BE2C (cell line): ENCODE measurements around the gene GRIN2C.
"Not testable (repeated sequence)": the region's sequence is repeated elsewhere in the genome, so short reads cannot be mapped to it uniquely, and the experiment has no call there.

Source experiments
- DNase-seq: peaks from one replicate; pipeline ENCODE4 v3.0.0-alpha.2; 2020
- H3K27me3 ChIP-seq: fragments of 250-450 bp; sonication (Bioruptor Pico); 2 replicates; pipeline ENCODE4 v1.5.1; 2020; ENCODE audit warnings: mild to moderate bottlenecking
- H3K36me3 ChIP-seq: fragments of 250-450 bp; sonication (Bioruptor Pico); 2 replicates; pipeline ENCODE4 v1.5.1; 2020; ENCODE audit warnings: mild to moderate bottlenecking
- H3K4me1 ChIP-seq: fragments of 250-450 bp; sonication (Bioruptor Pico); 2 replicates; pipeline ENCODE4 v1.5.1; 2020
- H3K4me3 ChIP-seq: 2 replicates; pipeline ENCODE4 v1.5.1; 2011; ENCODE audit warnings: low read depth, low read length
- H3K9me3 ChIP-seq: fragments of 250-450 bp; sonication (Bioruptor Pico); 2 replicates; pipeline ENCODE4 v1.5.1; 2020
- CTCF ChIP-seq: IDR thresholded peaks from 2 replicates; pipeline ENCODE4 v1.5.1; 2012; ENCODE audit warnings: mild to moderate bottlenecking, low read depth, low read length

GRIN2C gene

GRCh38 chr17:74872313-74873036 is 12.8 kb upstream of the GRIN2C start, which contains the start of gene FDXR:
FDXR (minus strand) TSS chr17:74872994; CDS start chr17:74872944, 50 bp downstream.
- H3K27me3 ChIP-seq = no peaks in the 10 kb centered on the region
- no peak for DNase-seq
- H3K36me3 ChIP-seq = no peaks in the 10 kb centered on the region
- TF ChIP-seq CTCF = no peak
- peak within 1 kb of the TSS; percentile 75 for H3K4me3 ChIP-seq
- H3K4me1 ChIP-seq = peaks cover 4% of the 10 kb centered on the region
- no peaks in the 10 kb centered on the region for H3K9me3 ChIP-seq

DNA sequence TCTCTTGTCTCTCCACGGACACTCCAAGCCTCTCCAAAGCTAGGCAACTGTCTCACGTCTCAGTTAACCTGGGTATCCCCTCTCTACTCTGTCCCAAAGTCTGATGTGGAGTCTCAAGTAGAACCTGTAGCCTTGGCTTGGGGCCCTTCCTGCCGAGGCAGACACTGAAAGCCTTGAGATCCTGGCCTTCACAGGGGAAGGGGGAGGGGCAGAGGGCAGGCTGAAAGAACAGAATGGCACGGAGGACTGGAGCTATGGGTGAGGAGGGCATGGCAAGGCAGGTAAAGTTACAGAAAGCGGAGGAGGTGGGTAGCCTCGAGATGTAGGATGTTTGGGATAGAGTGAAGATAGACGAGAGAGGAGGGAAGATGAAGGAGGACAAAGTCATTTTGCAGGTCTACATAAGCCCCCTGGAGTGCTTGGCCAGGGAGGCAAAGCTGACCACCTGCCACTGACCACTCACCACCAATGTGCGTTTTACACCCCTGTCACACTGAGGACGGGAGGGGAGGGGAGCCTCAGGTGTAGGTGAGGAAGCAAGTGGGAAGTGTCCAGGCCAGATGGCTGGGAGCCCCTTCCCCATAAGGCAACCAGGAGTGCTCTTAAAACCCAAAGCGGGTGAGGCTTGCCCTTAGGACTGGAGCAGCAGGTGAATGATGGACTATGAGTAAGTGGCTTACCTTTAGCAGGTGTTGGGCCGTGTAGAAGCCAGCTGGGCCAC is 11.8 kb upstream of the GRIN2C start:
- no peaks in the 10 kb centered on the region for H3K9me3 ChIP-seq
- no peaks in the 10 kb centered on the region for H3K36me3 ChIP-seq
- no peak overlapping the region for H3K4me3 ChIP-seq
- no peak for DNase-seq
- H3K27me3 ChIP-seq = no peaks in the 10 kb centered on the region
- peaks cover 4% of the 10 kb centered on the region for H3K4me1 ChIP-seq
- TF ChIP-seq CTCF = no peak

- no peak for DNase-seq
- Histone ChIP-seq H3K9me3 (no peaks in the 10 kb centered on the region), H3K27me3 (no peaks in the 10 kb centered on the region), H3K4me3 (no peak overlapping the region), H3K4me1 (peaks cover 4% of the 10 kb centered on the region), H3K36me3 (no peaks in the 10 kb centered on the region)
- TF ChIP-seq CTCF = no peak
These were observed 10.8 kb upstream of the GRIN2C start for GRCh38 chr17:74870512-74870911.

DNA sequence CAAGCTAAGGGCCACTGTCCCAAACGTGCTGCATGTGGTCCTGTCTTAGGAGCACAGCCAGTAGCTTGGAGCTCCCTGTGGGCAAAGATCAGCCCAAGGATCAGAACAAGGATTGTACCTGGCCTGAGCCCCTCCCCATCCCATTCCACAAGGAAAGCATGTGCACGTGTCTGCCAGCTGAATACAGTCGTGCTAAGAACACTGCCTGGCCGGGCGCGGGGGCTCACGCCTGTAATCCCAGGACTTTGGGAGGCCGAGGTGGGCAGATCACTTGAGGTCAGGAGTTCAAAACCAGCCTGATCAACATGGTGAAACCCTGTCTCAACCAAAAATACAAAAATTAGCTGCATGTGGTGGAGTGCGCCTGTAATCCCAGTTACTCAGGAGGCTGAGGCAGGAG is 10.3 kb upstream of the GRIN2C start:
- H3K4me1 ChIP-seq = not testable (repeated sequence)

GRCh38 chr17:74868908-74869255 is 9.2 kb upstream of the GRIN2C start:
- Histone ChIP-seq H3K4me1 (peaks cover 4% of the 10 kb centered on the region), H3K36me3 (no peaks in the 10 kb centered on the region), H3K27me3 (no peaks in the 10 kb centered on the region), H3K4me3 (no peak overlapping the region), H3K9me3 (no peaks in the 10 kb centered on the region)
- TF ChIP-seq CTCF = no peak
- no peak for DNase-seq

More for the DNA sequence above, 10.3 kb upstream of the GRIN2C start:
- DNase-seq, H3K27me3 ChIP-seq, H3K36me3 ChIP-seq, H3K4me3 ChIP-seq, H3K9me3 ChIP-seq: not testable (repeated sequence)

- Histone ChIP-seq H3K27me3 (no peaks in the 10 kb centered on the region), H3K4me1 (peaks cover 4% of the 10 kb centered on the region), H3K9me3 (no peaks in the 10 kb centered on the region), H3K4me3 (no peak overlapping the region), H3K36me3 (no peaks in the 10 kb centered on the region)
- no peak for DNase-seq
- no peak for TF ChIP-seq CTCF
These were observed 8.7 kb upstream of the GRIN2C start for GRCh38 chr17:74868251-74868907.
